GM12874 (cell line): ENCODE results near the gene FAIM.

Experiments used
- CTCF ChIP-seq: IDR thresholded peaks from 2 replicates; pipeline ENCODE4 v1.5.1; 2011; ENCODE audit warnings: low read depth, mild to moderate bottlenecking, control low read depth, low read length, moderate library complexity; ENCODE audit not compliant: insufficient read depth

Gene FAIM

DNA sequence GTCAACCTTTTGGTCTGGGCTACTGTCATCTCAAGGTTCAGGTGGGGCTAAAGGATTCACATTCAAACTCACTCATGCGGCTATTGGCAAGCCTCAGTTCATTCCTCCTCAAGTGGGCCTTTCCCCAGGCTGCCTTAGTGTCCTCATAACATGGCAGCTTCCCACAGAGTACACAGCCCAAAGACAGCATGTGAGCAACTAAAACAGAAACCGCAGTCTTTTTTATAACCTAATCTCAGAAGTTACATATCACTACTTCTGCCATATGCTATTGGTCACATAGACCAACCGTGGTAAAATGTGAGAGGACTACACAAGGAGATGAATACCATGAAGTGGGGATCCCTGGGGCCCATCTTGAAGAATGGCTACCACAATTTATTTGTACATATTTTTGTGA lies 10.0 kb upstream of the FAIM start:
- TF ChIP-seq CTCF: no peak

- no peak for TF ChIP-seq CTCF
These were observed 8.3 kb upstream of the FAIM start for GRCh38 chr3:138600100-138600745.

GRCh38 chr3:138609898-138610266 lies 1.3 kb downstream of the FAIM start:
- TF ChIP-seq CTCF: no peak

GRCh38 chr3:138615462-138615861 lies 6.9 kb downstream of the FAIM start:
- TF ChIP-seq CTCF: no peak

GRCh38 chr3:138620431-138620830 lies 11.9 kb downstream of the FAIM start:
- no peak for TF ChIP-seq CTCF

DNA sequence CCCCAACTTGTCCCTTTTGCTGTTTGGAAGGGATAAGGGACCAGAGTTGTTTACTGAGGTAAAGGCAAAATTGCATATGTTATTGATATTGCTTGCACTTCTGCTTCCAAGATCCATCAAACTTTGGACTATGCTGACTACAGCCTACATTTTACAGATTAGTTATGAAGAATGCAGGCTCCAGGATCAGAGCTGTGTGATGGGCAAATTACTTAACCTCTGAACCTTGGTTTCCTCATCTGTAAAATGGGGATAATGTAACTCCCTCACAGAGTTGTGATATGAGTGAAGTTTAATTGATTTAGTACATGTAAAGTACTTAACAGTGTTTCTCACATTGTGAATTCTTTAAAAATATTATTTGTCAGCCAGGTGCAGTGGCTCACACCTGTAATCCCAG lies 15.9 kb downstream of the FAIM start:
- TF ChIP-seq CTCF: no peak

GRCh38 chr3:138625707-138626365 lies 17.3 kb downstream of the FAIM start:
- no peak for TF ChIP-seq CTCF
